Measurements from ENCODE around the gene MACROH2A1.

MACROH2A1 gene

GRCh38 chr5:135396459-135397055 lies 2.5 kb downstream of the MACROH2A1 start:
- no peak for DNase-seq

GRCh38 chr5:135395866-135396265 lies 3.2 kb downstream of the MACROH2A1 start:
- no peak for DNase-seq

- DNase-seq = no peak
Measured at GRCh38 chr5:135395451-135395850, 3.6 kb downstream of the MACROH2A1 start.

GRCh38 chr5:135394095-135394494 lies 4.9 kb downstream of the MACROH2A1 start:
- DNase-seq = no peak

GRCh38 chr5:135393691-135394090 lies 5.3 kb downstream of the MACROH2A1 start:
- no peak for DNase-seq

- DNase-seq = no peak
Measured at GRCh38 chr5:135393229-135393628, 5.8 kb downstream of the MACROH2A1 start.

- no peak for DNase-seq
Measured at GRCh38 chr5:135392256-135392655, 6.8 kb downstream of the MACROH2A1 start.

GRCh38 chr5:135391869-135392255 lies 7.2 kb downstream of the MACROH2A1 start:
- DNase-seq = no peak

GRCh38 chr5:135391116-135391868 lies 7.7 kb downstream of the MACROH2A1 start:
- no peak for DNase-seq

GRCh38 chr5:135388860-135389435 lies 10.1 kb downstream of the MACROH2A1 start:
- no peak for DNase-seq

- no peak for DNase-seq
Measured at GRCh38 chr5:135387629-135387960, 11.4 kb downstream of the MACROH2A1 start.

GRCh38 chr5:135386886-135387628 lies 12.0 kb downstream of the MACROH2A1 start:
- DNase-seq = no peak

GRCh38 chr5:135386096-135386495 lies 12.9 kb downstream of the MACROH2A1 start:
- DNase-seq = no peak

- DNase-seq = no peak
Measured at GRCh38 chr5:135385576-135385975, 13.5 kb downstream of the MACROH2A1 start.

- DNase-seq = no peak
Measured at GRCh38 chr5:135384898-135385297, 14.1 kb downstream of the MACROH2A1 start.

GRCh38 chr5:135383803-135384495 lies 15.1 kb downstream of the MACROH2A1 start:
- no peak for DNase-seq

- no peak for DNase-seq
Measured at GRCh38 chr5:135382981-135383380, 16.1 kb downstream of the MACROH2A1 start.

GRCh38 chr5:135382106-135382790 lies 16.8 kb downstream of the MACROH2A1 start:
- no peak for DNase-seq

GRCh38 chr5:135379046-135379654 lies 19.9 kb downstream of the MACROH2A1 start:
- no peak for DNase-seq

- no peak for DNase-seq
Measured at GRCh38 chr5:135377751-135378680, 21.0 kb downstream of the MACROH2A1 start.
